Sigmoid colon (tissue), 7 donors: ENCODE results near the gene DKK1. TPM values are rescaled to one million over a fixed set of nuclear protein-coding genes. Genes with fewer than 3 reads are reported as not detected.

Source experiments
- DNase-seq: peaks from one replicate; pipeline ENCODE4 v3.0.0-alpha.2; 2019
- H3K27ac ChIP-seq, 4 donors: fragments of 200-600 bp; sonication (generic); one replicate each; pipeline ENCODE4 v1.5.1; 2016 to 2019; ENCODE audit warnings: mild to moderate bottlenecking in 1 of 4
- H3K27me3 ChIP-seq, 3 donors: fragments of 200-600 bp; sonication (generic); one replicate each; pipeline ENCODE4 v1.5.1; 2019; ENCODE audit warnings: mild to moderate bottlenecking in 1 of 3
- H3K36me3 ChIP-seq, 4 donors: fragments of 200-600 bp; sonication (generic); one replicate each; pipeline ENCODE4 v1.5.1; 2016 to 2019
- H3K4me1 ChIP-seq, 4 donors: fragments of 200-600 bp; sonication (generic); one replicate each; pipeline ENCODE4 v1.5.1; 2017 to 2019
- H3K4me3 ChIP-seq, 4 donors: fragments of 200-600 bp; sonication (generic); one replicate each; pipeline ENCODE4 v1.5.1; 2017 to 2019; ENCODE audit warnings: mild to moderate bottlenecking in 2 of 4, moderate library complexity in 1 of 4
- H3K9me3 ChIP-seq, 4 donors: fragments of 200-600 bp in 3 of 4; sonication (generic) in 3 of 4; one replicate each; pipeline versions ENCODE4 v1.5.1 to v1.6.1; 2013 to 2019
- EP300 ChIP-seq, 4 donors: sonication (generic); formaldehyde crosslinking; IDR thresholded peaks; one replicate each; pipeline ENCODE4 v1.6.1; 2017; ENCODE audit warnings: antibody characterized with exemption in 4 of 4
- POLR2A ChIP-seq, 2 donors: fragments of 450-650 bp; IDR thresholded peaks; one replicate each; pipeline ENCODE4 v1.6.1; 2016; ENCODE audit warnings: antibody characterized with exemption in 2 of 2, mild to moderate bottlenecking in 2 of 2, moderate library complexity in 2 of 2
- POLR2AphosphoS5 ChIP-seq, 4 donors: sonication (generic); formaldehyde crosslinking; IDR thresholded peaks; one replicate each; pipeline ENCODE4 v1.6.1; 2017; ENCODE audit warnings: antibody characterized with exemption in 4 of 4
- WGBS, 2 donors: extraction: QIAGEN DNeasy Blood & Tissue Kit; methylation state at CpG; one replicate each; pipeline ENCODE4 v1.1.7; 2013; 5-methylcytosine and 5-hydroxymethylcytosine counted together
- intact Hi-C: fragments of 100-400 bp; cut with DNase I; formaldehyde crosslinking; loops from one replicate; pipeline ENCODE4 v1.15.1; 2023
- polyA plus RNA-seq, 3 donors: library from polyadenylated mRNA; stranded (reverse); fragments of 200-250 nt; gene quantifications; one replicate each; pipeline ENCODE4 v1.2.3, GENCODE V29; 2013
- total RNA-seq, 4 donors: library from RNA; depleted of rRNA; stranded (reverse); fragments of >200 nt; gene quantifications; one replicate each; pipeline ENCODE4 v1.1.0, GENCODE V29; 2016
- TF ChIP-seq, protein P1 (sequence below), 4 experiments: fragments of 450-650 bp in 3 of 4; fragments of 200-600 bp in 1 of 4; IDR thresholded peaks; one replicate each; pipeline ENCODE4 v1.5.1; 2016 to 2019; ENCODE audit warnings: antibody characterized with exemption in 4 of 4, mild to moderate bottlenecking in 3 of 4, moderate library complexity in 2 of 4
- donor health status: healthy with polysubstance abuse.
- donor health status: Bipolar disorder and iron deficiency.
- donor health status: healthy.

DKK1 gene
- total and polyA plus RNA-seq, 7 donors, result 0.66 to 2.8 (median 2.0) TPM; not detected in 2

DNA sequence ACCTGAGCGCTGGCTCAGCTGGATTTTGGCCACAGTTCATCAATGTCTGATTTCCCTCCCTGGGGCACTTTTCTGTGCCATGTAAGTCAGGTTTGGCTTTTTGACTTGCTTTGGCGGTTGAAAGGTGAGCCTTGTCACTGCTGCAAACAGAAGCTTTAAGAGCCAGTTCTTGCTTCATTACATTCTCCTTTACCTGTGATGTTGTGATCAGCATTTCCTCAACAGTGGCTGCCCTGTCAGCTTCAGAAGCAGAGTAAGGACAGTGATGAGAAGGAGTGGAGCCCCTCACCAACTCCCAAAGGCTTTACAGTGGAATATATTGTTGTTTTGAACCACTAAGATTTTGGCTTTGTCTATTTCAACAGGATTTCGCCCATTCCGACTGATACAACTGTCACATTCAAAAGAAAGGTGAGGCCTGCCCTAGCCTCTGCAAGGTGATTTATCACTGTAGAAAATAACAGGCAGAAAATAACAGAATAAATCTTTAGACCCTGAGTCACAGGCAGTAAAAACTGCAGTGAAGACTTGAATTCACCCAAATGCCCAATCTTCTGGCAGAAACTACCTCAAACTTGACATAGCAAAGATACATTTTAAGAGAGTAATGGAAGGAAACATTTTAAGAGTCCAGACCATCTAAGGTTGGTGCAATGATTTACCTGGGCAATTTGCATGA, 13.3 kb upstream of the DKK1 start:
- peaks cover 0 to 4% (median 0%) of the 10 kb centered on the region in 4 donors for H3K36me3 ChIP-seq
- H3K27ac ChIP-seq, result no peak overlapping the region
- H3K27me3 ChIP-seq, result no peaks in the 10 kb centered on the region
- TF ChIP-seq EP300 (IDR thresholded peaks at IDR 0.05), result no peak
- no peak for TF ChIP-seq POLR2AphosphoS5 (IDR thresholded peaks at IDR 0.05)
- TF ChIP-seq, protein P1, sequence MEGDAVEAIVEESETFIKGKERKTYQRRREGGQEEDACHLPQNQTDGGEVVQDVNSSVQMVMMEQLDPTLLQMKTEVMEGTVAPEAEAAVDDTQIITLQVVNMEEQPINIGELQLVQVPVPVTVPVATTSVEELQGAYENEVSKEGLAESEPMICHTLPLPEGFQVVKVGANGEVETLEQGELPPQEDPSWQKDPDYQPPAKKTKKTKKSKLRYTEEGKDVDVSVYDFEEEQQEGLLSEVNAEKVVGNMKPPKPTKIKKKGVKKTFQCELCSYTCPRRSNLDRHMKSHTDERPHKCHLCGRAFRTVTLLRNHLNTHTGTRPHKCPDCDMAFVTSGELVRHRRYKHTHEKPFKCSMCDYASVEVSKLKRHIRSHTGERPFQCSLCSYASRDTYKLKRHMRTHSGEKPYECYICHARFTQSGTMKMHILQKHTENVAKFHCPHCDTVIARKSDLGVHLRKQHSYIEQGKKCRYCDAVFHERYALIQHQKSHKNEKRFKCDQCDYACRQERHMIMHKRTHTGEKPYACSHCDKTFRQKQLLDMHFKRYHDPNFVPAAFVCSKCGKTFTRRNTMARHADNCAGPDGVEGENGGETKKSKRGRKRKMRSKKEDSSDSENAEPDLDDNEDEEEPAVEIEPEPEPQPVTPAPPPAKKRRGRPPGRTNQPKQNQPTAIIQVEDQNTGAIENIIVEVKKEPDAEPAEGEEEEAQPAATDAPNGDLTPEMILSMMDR (IDR thresholded peaks at IDR 0.05), result no peak
- TF ChIP-seq POLR2A (IDR thresholded peaks at IDR 0.05), result no peak
- H3K4me3 ChIP-seq, result no peak overlapping the region
- no peaks in the 10 kb centered on the region for H3K9me3 ChIP-seq
- intact Hi-C loops, result no loop called here
- 94 to 95% methylated on average over 4 of the region's 4 CpGs for WGBS, 2 donors
- H3K4me1 ChIP-seq, result no peaks in the 10 kb centered on the region
- no peak for DNase-seq

DNA sequence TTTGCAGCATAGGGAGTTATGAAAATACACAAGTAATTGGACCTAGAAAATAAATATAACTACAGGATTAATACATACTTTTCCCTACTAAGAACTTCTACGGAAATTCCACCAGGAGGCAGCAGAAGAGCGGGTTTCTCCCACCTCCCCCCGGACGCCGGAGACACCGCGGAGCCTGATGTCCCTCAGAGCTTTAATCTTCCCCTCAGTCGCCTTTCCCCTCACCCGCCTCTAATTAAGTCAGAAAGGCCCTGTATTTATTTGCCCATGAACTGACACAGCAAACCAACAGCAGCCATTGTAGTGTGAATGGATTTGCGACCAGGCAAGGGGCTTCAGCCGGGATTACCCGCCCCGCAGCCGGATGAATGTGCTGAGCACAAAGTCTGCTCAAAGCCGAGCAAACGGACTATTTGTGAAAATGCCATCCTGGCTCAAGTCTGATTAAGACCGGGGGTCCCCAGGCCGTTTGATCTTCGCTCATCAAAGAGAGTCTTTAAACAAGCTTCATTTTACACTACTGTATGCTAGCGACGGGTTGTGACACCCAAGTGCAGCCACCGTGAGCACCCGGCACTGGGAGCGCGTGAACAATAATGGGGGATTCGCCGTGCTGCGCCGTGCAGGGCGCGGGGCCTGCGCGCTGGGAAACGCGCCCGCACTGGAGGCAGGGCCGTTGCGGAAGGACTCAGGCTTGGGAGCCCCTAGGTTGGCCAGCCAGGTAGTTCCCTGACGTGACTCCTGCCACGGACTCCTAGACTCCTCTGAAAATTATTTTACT, 5.6 kb upstream of the DKK1 start:
- intact Hi-C loops, result loop anchor here (5.0 kb wide), 1 partner anchor 179 kb away; no protein-coding TSS in a partner anchor
- H3K4me3 ChIP-seq, result peak overlapping the region; percentile 24 to 54 (median 46)
- H3K27me3 ChIP-seq, result peaks cover 4 to 19% (median 10%) of the 10 kb centered on the region in 3 donors
- H3K9me3 ChIP-seq, result no peaks in the 10 kb centered on the region
- no peak overlapping the region for H3K27ac ChIP-seq
- 6 to 9% methylated on average over 40 of the region's 40 CpGs for WGBS, 2 donors
- TF ChIP-seq POLR2A (IDR thresholded peaks at IDR 0.05), result no peak
- no peak for TF ChIP-seq EP300 (IDR thresholded peaks at IDR 0.05)
- TF ChIP-seq, protein P1 (IDR thresholded peaks at IDR 0.05), result peak in 3 of 4 experiments; percentile 36 to 65 (median 54)
- TF ChIP-seq POLR2AphosphoS5 (IDR thresholded peaks at IDR 0.05), result no peak
- DNase-seq, result peak; percentile 64
- peaks cover 0 to 11% (median 8%) of the 10 kb centered on the region in 4 donors for H3K4me1 ChIP-seq
- H3K36me3 ChIP-seq, result no peaks in the 10 kb centered on the region

DNA sequence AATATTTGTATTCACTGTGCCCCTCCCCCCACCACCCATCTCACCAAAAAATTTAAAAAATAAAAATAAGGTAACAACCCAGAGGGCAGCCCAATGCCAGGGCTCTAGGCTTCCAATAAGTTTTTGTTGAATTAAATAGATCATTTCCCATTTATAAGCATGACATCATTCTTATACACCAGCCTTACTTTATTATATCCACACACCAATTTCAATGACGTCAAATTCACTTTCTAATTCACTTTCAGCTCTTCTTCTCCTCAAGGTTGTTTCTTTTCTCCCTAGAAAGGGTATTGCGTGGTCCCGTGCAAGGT, 1.2 kb upstream of the DKK1 start:
- Histone ChIP-seq H3K27ac (no peak overlapping the region), H3K36me3 (no peaks in the 10 kb centered on the region), H3K4me1 (peaks cover 0 to 28% (median 24%) of the 10 kb centered on the region in 4 donors), H3K27me3 (peaks cover 15 to 33% (median 24%) of the 10 kb centered on the region in 3 donors), H3K9me3 (no peaks in the 10 kb centered on the region), H3K4me3 (no peak overlapping the region)
- WGBS, 2 donors, result 6 to 9% methylated on average over 3 of the region's 3 CpGs
- no peak for DNase-seq
- intact Hi-C loops, result loop anchor here (5.0 kb wide), 1 partner anchor 469 kb away; no protein-coding TSS in a partner anchor
- TF ChIP-seq EP300 (IDR thresholded peaks at IDR 0.05) (no peak), POLR2A (IDR thresholded peaks at IDR 0.05) (no peak), POLR2AphosphoS5 (IDR thresholded peaks at IDR 0.05) (no peak)
- TF ChIP-seq, protein P1 (IDR thresholded peaks at IDR 0.05), result no peak

DNA sequence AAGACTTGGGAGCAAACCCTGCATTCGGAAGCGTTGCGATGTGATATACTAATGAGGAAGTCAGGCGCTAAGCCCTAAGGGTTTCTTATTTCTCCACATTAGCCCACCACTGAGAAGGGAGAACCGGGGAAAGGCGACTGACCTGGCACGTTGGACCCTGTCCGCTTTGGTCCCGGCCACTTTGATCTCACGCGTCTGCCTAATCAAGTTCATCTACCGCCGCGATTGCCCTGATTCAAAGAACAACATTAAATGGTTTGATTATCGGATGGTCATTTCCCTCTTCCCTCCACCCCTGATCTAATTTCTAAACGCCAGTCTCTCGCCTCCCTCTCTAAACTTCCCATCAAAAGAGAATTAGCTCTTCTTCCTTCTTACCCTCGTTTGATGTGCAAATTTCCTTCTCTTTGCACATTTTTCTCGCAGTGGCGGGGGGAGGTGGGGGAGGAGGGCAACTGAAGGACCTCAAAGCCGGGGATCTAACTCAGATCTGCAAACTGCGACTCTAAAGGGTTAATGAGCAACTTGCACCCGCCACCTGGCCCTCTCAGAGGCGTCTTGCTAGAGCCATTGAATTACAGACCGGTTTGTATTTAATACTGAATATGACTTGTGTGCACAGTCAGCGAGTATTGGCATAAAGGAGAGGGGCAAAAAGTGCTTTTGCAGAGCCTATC, 687 bp upstream of the DKK1 start:
- Histone ChIP-seq H3K4me1 (peaks cover 0 to 28% (median 24%) of the 10 kb centered on the region in 4 donors), H3K9me3 (no peaks in the 10 kb centered on the region), H3K4me3 (peak overlapping the region in 3 of 4 donors; percentile 48 to 53 (median 52)), H3K36me3 (no peaks in the 10 kb centered on the region), H3K27ac (no peak overlapping the region), H3K27me3 (peaks cover 15 to 32% (median 24%) of the 10 kb centered on the region in 3 donors)
- WGBS, 2 donors, result 2 to 3% methylated on average over 26 of the region's 26 CpGs
- DNase-seq, result no peak
- TF ChIP-seq EP300 (IDR thresholded peaks at IDR 0.05) (no peak), POLR2A (IDR thresholded peaks at IDR 0.05) (no peak), POLR2AphosphoS5 (IDR thresholded peaks at IDR 0.05) (no peak)
- TF ChIP-seq, protein P1 (IDR thresholded peaks at IDR 0.05), result no peak
- intact Hi-C loops, result loop anchor here (5.0 kb wide), 1 partner anchor 469 kb away; no protein-coding TSS in a partner anchor
